Upper lobe of left lung (tissue), 6 donors: ENCODE results near the gene PREPL. TPM values are rescaled to one million over a fixed set of nuclear protein-coding genes. Genes with fewer than 3 reads are reported as not detected.
A peak's percentile ranks its signal among the peaks of the same experiment; 100 is the strongest.

ENCODE experiments used
- ATAC-seq, 2 donors: fragments of 200-7000 bp; cut with Tn5 transposase; one replicate each; pipeline ENCODE4 v1.9.1; 2022; ENCODE audit warnings: mild to moderate bottlenecking in 2 of 2, moderate library complexity in 2 of 2; ENCODE audit not compliant: low FRiP score in 2 of 2
- DNase-seq, 2 donors: peaks; one replicate each; pipeline ENCODE4 v3.0.0-alpha.2; 2019 to 2020
- H3K27ac ChIP-seq, 4 donors: fragments of 200-600 bp; sonication (generic); one replicate each; pipeline ENCODE4 v1.5.1; 2016 to 2019
- H3K27me3 ChIP-seq, 4 donors: fragments of 200-600 bp; sonication (generic); one replicate each; pipeline ENCODE4 v1.5.1; 2017 to 2019
- H3K36me3 ChIP-seq, 4 donors: fragments of 200-600 bp; sonication (generic); one replicate each; pipeline ENCODE4 v1.5.1; 2016 to 2019
- H3K4me1 ChIP-seq, 4 donors: fragments of 200-600 bp; sonication (generic); one replicate each; pipeline ENCODE4 v1.5.1; 2018 to 2019
- H3K4me3 ChIP-seq, 4 donors: fragments of 200-600 bp; sonication (generic); one replicate each; pipeline ENCODE4 v1.5.1; 2017 to 2019; ENCODE audit warnings: mild to moderate bottlenecking in 2 of 4, moderate library complexity in 1 of 4
- H3K9me3 ChIP-seq, 4 donors: fragments of 200-600 bp; sonication (generic); one replicate each; pipeline ENCODE4 v1.5.1; 2018 to 2019
- EP300 ChIP-seq, 4 donors: sonication (generic); formaldehyde crosslinking; IDR thresholded peaks; one replicate each; pipeline ENCODE4 v1.5.1; 2017; ENCODE audit warnings: antibody characterized with exemption in 4 of 4, control low read depth in 2 of 4
- POLR2A ChIP-seq, 4 donors: fragments of 450-650 bp; IDR thresholded peaks; one replicate each; pipeline ENCODE4 v1.5.1; 2016 to 2017; ENCODE audit warnings: antibody characterized with exemption in 4 of 4, mild to moderate bottlenecking in 2 of 4
- POLR2AphosphoS5 ChIP-seq, 2 donors: sonication (generic); formaldehyde crosslinking; IDR thresholded peaks; one replicate each; pipeline ENCODE4 v1.5.1; 2017; ENCODE audit warnings: antibody characterized with exemption in 2 of 2
- WGBS, 2 donors: methylation state at CpG; one replicate each; pipeline ENCODE4 v1.1.5; 2017 to 2018; 5-methylcytosine and 5-hydroxymethylcytosine counted together
- total RNA-seq, 6 donors: library from RNA; depleted of rRNA in 4 of 6; stranded (reverse); fragments of >200 nt in 4 of 6; gene quantifications; one replicate each; pipeline versions ENCODE4 v1.1.0 to v1.2.1, GENCODE V29; 2016 to 2021
- TF ChIP-seq, protein P1 (sequence below), 6 experiments: fragments of 450-650 bp in 4 of 6; fragments of 200-600 bp in 2 of 6; sonication (generic) in 2 of 6; IDR thresholded peaks; one replicate each; pipeline ENCODE4 v1.5.1; 2016 to 2019; ENCODE audit warnings: antibody characterized with exemption in 6 of 6
- donor health status: DM: no; HTN: no; CAD: no; lungs with moderate emphysema.
- donor health status: DM: no; HTN: yes; CAD: no; lungs with severe emphysema.

The PREPL gene
- total RNA-seq, 6 donors from 2014 or later: 21.4 to 54.9 (median 34.2) TPM

DNA sequence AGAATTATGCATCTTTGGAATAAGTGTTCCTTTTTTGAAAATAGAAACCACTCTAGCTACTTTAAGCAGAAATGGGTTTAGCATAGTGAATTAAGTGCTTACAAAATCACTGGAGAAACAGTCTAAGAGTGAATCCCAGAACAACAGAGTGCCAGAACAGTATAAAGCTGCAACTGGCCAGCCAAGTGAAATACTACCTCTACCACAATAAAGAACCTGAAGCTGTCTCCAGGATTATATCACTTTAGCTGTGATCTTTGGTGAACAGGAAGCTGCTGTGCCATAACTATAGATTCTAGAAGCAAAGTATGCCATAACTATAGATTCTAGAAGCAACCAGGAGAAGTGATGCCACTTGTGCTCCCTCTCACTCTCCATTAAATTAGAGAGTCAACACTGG lies 8.1 kb upstream of the PREPL start:
- H3K4me1 ChIP-seq: no peaks in the 10 kb centered on the region
- no peak for TF ChIP-seq POLR2A (IDR thresholded peaks at IDR 0.05)
- TF ChIP-seq, protein P1, sequence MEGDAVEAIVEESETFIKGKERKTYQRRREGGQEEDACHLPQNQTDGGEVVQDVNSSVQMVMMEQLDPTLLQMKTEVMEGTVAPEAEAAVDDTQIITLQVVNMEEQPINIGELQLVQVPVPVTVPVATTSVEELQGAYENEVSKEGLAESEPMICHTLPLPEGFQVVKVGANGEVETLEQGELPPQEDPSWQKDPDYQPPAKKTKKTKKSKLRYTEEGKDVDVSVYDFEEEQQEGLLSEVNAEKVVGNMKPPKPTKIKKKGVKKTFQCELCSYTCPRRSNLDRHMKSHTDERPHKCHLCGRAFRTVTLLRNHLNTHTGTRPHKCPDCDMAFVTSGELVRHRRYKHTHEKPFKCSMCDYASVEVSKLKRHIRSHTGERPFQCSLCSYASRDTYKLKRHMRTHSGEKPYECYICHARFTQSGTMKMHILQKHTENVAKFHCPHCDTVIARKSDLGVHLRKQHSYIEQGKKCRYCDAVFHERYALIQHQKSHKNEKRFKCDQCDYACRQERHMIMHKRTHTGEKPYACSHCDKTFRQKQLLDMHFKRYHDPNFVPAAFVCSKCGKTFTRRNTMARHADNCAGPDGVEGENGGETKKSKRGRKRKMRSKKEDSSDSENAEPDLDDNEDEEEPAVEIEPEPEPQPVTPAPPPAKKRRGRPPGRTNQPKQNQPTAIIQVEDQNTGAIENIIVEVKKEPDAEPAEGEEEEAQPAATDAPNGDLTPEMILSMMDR (IDR thresholded peaks at IDR 0.05): no peak
- no peak for TF ChIP-seq POLR2AphosphoS5 (IDR thresholded peaks at IDR 0.05)
- TF ChIP-seq EP300 (IDR thresholded peaks at IDR 0.05): no peak
- no peaks in the 10 kb centered on the region for H3K9me3 ChIP-seq
- H3K36me3 ChIP-seq: no peaks in the 10 kb centered on the region
- ATAC-seq: no peak
- no peak overlapping the region for H3K4me3 ChIP-seq
- no peak overlapping the region for H3K27ac ChIP-seq
- no peak for DNase-seq
- no peaks in the 10 kb centered on the region for H3K27me3 ChIP-seq

GRCh38 chr2:44367591-44367990 lies 6.3 kb upstream of the PREPL start:
- Histone ChIP-seq H3K27me3 (no peaks in the 10 kb centered on the region), H3K4me1 (peaks cover 0 to 7% (median 6%) of the 10 kb centered on the region in 4 donors), H3K27ac (no peak overlapping the region), H3K9me3 (no peaks in the 10 kb centered on the region), H3K4me3 (no peak overlapping the region), H3K36me3 (no peaks in the 10 kb centered on the region)
- no peak for DNase-seq
- WGBS, 2 donors: 84 to 96% methylated on average over 1 of the region's 1 CpG
- TF ChIP-seq POLR2AphosphoS5 (IDR thresholded peaks at IDR 0.05): no peak
- no peak for ATAC-seq

DNA sequence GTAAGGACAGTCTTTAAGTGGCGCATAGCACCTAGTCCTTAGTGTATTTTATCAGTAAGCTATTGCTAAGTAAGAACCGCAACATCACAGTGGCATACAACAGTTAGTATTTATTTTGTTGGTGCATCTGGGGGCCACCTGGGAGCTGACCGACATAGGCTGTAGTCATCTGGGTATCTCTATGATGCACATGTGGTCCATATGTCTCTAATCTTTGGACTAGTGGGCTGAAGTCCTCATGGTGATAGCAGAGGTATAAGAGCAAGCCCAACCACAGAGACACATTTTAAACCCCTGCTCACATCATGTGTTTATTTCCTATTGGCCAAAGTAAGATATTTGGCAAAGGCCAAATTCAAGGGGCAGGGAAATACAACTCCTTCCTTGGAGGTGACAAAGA lies 3.3 kb upstream of the PREPL start:
- TF ChIP-seq, protein P1 (IDR thresholded peaks at IDR 0.05): no peak
- no peak for TF ChIP-seq EP300 (IDR thresholded peaks at IDR 0.05)
- TF ChIP-seq POLR2AphosphoS5 (IDR thresholded peaks at IDR 0.05): no peak
- H3K27me3 ChIP-seq: no peaks in the 10 kb centered on the region
- ATAC-seq: no peak
- no peaks in the 10 kb centered on the region for H3K9me3 ChIP-seq
- H3K27ac ChIP-seq: no peak overlapping the region
- H3K36me3 ChIP-seq: no peaks in the 10 kb centered on the region
- H3K4me1 ChIP-seq: peaks cover 10 to 18% (median 15%) of the 10 kb centered on the region in 4 donors
- DNase-seq: no peak
- WGBS, 2 donors: 92 to 97% methylated on average over 3 of the region's 3 CpGs
- H3K4me3 ChIP-seq: no peak overlapping the region

DNA sequence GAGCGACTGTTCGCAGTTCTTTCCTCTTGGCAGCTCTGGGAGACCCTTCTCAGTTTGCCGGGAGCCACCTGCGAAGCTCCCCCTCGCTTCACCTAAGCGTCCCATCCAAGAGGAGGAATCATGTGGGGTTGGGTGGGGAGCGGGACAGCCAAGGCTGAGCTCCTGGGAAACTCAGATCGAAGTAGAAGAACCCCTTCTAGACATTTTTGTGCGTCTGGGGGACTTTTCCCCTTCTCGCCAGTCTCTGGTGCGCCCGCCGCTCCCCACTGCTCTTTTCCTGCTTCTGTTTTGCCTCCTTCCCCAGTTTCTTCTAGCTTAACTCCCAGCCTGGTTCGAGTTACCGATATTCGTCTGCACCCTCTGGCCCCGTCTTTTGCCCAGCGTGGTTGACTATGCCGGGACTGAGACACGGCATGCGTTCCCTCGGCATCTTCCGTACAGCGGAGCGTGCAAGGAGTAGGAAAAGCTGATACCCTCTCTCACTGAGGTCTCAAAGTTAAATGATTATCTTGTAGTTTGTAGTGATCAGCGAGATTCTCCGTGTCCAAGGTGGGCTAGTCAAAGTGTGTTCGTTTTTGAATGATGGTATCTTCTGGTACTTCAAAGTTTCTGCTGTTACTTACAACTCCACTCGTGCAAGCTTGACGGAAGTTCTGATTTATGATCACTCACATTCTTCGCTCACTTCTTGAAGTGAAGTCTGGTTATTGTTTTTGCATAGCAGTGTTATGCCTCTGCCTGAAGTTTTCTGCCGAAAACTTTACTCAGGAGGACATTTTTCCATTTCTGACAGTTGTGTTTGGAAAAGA lies 1.1 kb upstream of the PREPL start:
- Histone ChIP-seq H3K27ac (peak overlapping the region; percentile 89 to 95 (median 93)), H3K27me3 (no peaks in the 10 kb centered on the region), H3K4me1 (peaks cover 14 to 36% (median 18%) of the 10 kb centered on the region in 4 donors), H3K4me3 (peak overlapping the region; percentile 61 to 84 (median 74)), H3K36me3 (no peaks in the 10 kb centered on the region), H3K9me3 (no peaks in the 10 kb centered on the region)
- DNase-seq (peak; percentile 25 to 32), ATAC-seq (peak; percentile 59 to 69)
- WGBS, 2 donors: 1% methylated on average over 26 to 30 of the region's 32 CpGs
- TF ChIP-seq, protein P1 (IDR thresholded peaks at IDR 0.05): no peak
- TF ChIP-seq POLR2A (IDR thresholded peaks at IDR 0.05) (no peak), EP300 (IDR thresholded peaks at IDR 0.05) (no peak), POLR2AphosphoS5 (IDR thresholded peaks at IDR 0.05) (no peak)

GRCh38 chr2:44360749-44361329 lies 455 bp downstream of the PREPL start:
- TF ChIP-seq EP300 (IDR thresholded peaks at IDR 0.05): no peak
- no peak for TF ChIP-seq POLR2AphosphoS5 (IDR thresholded peaks at IDR 0.05)
- TF ChIP-seq POLR2A (IDR thresholded peaks at IDR 0.05): no peak
- TF ChIP-seq, protein P1 (IDR thresholded peaks at IDR 0.05): no peak
- 4% methylated on average over 19 of the region's 19 CpGs for WGBS, 2 donors
- H3K4me1 ChIP-seq: peaks cover 14 to 36% (median 18%) of the 10 kb centered on the region in 4 donors

More at GRCh38 chr2:44360749-44361329, 455 bp downstream of the PREPL start:
- no peaks in the 10 kb centered on the region for H3K36me3 ChIP-seq
- peak overlapping the region; percentile 71 to 84 (median 79) for H3K4me3 ChIP-seq
- no peaks in the 10 kb centered on the region for H3K9me3 ChIP-seq
- H3K27me3 ChIP-seq: no peaks in the 10 kb centered on the region
- peak overlapping the region; percentile 89 to 95 (median 93) for H3K27ac ChIP-seq
- ATAC-seq (peak; percentile 11 to 45), DNase-seq (no peak)
